Measurements from ENCODE around the gene SLC2A6. TPM values are rescaled to one million over a fixed set of nuclear protein-coding genes. Genes with fewer than 3 reads are reported as not detected.

SLC2A6 gene
- total RNA-seq, 1 donor from 2014 or later, result 2.0 TPM

GRCh38 chr9:133472753-133473378 is 6.0 kb downstream of the SLC2A6 start:
- H3K4me3 ChIP-seq, result no peak overlapping the region
- no peak overlapping the region for H3K27ac ChIP-seq (replicated peaks)
- intact Hi-C loops (cut with micrococcal nuclease), result no loop called here
- H3K4me1 ChIP-seq, result peaks cover 2% of the 10 kb centered on the region
- DNase-seq, result no peak
- TF ChIP-seq CTCF (IDR thresholded peaks at IDR 0.05; ENCODE audit: borderline replicate concordance), result no peak
- peaks cover 21% of the 10 kb centered on the region for H3K36me3 ChIP-seq
- H3K9me3 ChIP-seq (replicated peaks), result no peaks in the 10 kb centered on the region
- no peaks in the 10 kb centered on the region for H3K27me3 ChIP-seq (ENCODE audit: low read depth)

GRCh38 chr9:133472277-133472645 is 6.6 kb downstream of the SLC2A6 start:
- no peak overlapping the region for H3K4me3 ChIP-seq
- no peak overlapping the region for H3K27ac ChIP-seq (replicated peaks)
- H3K36me3 ChIP-seq, result peaks cover 21% of the 10 kb centered on the region
- TF ChIP-seq CTCF (IDR thresholded peaks at IDR 0.05; ENCODE audit: borderline replicate concordance), result no peak
- intact Hi-C loops (cut with micrococcal nuclease), result no loop called here
- no peaks in the 10 kb centered on the region for H3K9me3 ChIP-seq (replicated peaks)
- no peak for DNase-seq
- H3K4me1 ChIP-seq, result no peaks in the 10 kb centered on the region
- H3K27me3 ChIP-seq (ENCODE audit: low read depth), result no peaks in the 10 kb centered on the region

- Histone ChIP-seq H3K4me1 (no peaks in the 10 kb centered on the region), H3K27ac (replicated peaks) (no peak overlapping the region), H3K27me3 (ENCODE audit: low read depth) (no peaks in the 10 kb centered on the region), H3K4me3 (no peak overlapping the region), H3K36me3 (peaks cover 21% of the 10 kb centered on the region), H3K9me3 (replicated peaks) (no peaks in the 10 kb centered on the region)
- TF ChIP-seq CTCF (IDR thresholded peaks at IDR 0.05; ENCODE audit: borderline replicate concordance), result no peak
- no peak for DNase-seq
- intact Hi-C loops (cut with micrococcal nuclease), result no loop called here
Measured at GRCh38 chr9:133471551-133472276, 7.2 kb downstream of the SLC2A6 start.

GRCh38 chr9:133470988-133471387 is 7.9 kb downstream of the SLC2A6 start:
- DNase-seq, result no peak
- Histone ChIP-seq H3K27ac (replicated peaks) (no peak overlapping the region), H3K4me1 (no peaks in the 10 kb centered on the region), H3K36me3 (peaks cover 18% of the 10 kb centered on the region), H3K27me3 (ENCODE audit: low read depth) (no peaks in the 10 kb centered on the region), H3K4me3 (no peak overlapping the region), H3K9me3 (replicated peaks) (no peaks in the 10 kb centered on the region)
- intact Hi-C loops (cut with micrococcal nuclease), result no loop called here
- TF ChIP-seq CTCF (IDR thresholded peaks at IDR 0.05; ENCODE audit: borderline replicate concordance), result no peak

GRCh38 chr9:133470427-133470924 is 8.4 kb downstream of the SLC2A6 start:
- intact Hi-C loops (cut with micrococcal nuclease), result no loop called here
- Histone ChIP-seq H3K9me3 (replicated peaks) (no peaks in the 10 kb centered on the region), H3K4me1 (no peaks in the 10 kb centered on the region), H3K4me3 (no peak overlapping the region), H3K36me3 (peaks cover 13% of the 10 kb centered on the region), H3K27ac (replicated peaks) (no peak overlapping the region), H3K27me3 (ENCODE audit: low read depth) (no peaks in the 10 kb centered on the region)
- no peak for TF ChIP-seq CTCF (IDR thresholded peaks at IDR 0.05; ENCODE audit: borderline replicate concordance)
- no peak for DNase-seq
